NCI-H774 (cell line): Measurements from ENCODE around the gene SPSB3.

Experiments used
- DNase-seq: peaks from one replicate; lab custom pipeline; 2025; lab: John Stamatoyannopoulos, UW

Gene SPSB3

DNA sequence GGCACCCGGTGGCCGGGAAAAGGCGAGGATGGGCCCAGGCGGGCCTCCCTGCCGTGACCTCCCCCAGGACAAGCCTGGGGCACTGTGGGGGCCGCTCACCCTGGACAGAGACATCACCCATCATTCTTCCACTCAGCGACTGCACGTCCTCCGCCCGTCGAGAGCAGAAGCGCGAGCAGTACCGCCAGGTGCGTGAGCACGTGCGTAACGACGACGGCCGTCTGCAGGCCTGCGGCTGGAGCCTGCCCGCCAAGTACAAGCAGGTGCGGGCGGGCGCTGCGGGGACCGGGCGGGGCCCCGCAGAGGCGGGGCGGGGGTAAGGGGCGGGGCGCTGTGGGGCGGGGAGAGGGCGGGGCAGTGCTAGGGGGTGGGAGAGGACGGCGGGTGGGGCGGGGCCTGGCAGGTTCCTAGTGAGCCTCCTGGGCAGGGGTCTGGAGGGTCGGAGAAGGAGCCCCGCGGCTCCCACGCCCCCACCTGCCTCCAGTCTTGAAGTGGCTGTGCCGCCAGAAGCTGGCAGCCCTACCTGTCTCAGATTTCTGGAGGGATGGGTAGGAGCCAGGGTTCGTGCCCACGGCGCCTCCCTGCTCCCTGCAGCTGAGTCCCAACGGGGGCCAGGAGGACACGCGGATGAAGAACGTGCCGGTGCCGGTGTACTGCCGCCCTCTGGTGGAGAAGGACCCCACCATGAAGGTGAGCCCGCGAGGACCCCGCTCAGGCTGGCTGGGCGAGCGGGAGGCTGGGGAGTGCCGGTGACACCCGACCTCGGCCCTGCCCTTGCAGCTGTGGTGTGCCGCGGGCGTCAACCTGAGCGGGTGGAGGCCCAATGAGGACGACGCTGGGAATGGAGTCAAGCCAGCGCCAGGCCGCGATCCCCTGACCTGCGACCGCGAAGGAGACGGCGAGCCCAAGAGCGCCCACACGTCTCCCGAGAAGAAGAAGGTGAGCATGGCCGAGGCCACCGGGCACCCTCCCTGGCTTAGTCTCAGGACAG is 18.6 kb downstream of the SPSB3 start:
- no peak for DNase-seq

DNA sequence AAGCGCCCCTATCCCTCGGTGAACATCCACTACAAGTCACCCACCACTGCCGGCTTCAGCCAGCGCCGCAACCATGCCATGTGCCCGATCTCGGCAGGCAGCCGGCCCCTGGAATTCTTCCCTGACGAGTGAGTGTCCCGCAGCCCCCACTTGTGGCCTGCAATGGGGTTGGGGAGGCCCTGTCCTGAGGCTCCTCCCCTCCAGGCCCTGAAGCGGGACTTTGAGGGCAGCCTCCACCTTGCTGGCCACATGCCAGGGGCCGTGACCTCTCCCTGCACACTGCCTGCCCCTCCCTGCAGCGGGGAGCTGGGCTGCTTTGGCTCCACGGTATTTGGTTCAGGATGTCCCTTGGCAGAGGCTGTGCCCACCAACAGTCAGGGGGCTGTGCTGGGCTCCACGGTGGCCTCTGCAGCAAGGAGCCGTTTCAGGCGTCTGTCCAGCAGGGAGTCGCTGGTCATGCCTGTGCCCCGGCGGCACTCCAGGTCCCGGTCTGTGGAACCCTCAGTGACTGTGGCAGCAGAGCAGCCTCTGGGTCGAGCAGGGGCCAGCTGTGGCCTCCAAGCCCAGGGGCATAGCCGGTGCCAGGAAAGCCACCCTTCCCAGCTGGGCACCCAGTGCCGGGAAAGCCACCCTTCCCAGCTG is 19.4 kb downstream of the SPSB3 start:
- no peak for DNase-seq

DNA sequence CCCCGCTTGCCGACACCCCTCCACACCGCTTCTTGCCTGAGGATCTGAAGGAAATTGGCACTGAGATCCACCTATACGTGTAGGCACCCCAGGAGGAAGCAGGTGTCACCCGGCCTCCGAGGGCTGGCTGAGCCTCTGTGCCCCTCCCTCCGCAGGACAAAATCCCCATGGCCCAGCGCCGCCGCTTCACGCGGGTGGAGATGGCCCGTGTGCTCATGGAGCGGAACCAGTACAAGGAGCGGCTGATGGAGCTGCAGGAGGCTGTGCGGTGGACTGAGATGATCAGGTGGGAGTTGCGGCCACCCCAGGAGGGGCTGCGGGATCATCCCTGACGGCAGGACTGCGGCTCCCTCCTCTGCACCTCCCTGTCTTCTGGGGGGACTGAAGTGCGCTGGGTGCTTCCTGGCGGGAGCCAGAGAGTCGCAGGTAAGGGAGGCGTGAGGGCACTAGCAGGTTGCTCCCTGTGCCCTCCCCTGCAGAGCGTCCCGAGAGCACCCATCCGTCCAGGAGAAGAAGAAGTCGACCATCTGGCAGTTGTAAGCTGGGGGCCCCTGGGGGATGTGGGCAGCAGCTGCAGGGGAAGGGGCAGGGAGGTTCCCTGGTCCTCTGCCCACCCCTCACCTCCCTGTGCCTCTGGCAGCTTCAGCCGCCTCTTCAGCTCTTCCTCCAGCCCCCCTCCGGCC is 20.0 kb downstream of the SPSB3 start:
- DNase-seq, result no peak

DNA sequence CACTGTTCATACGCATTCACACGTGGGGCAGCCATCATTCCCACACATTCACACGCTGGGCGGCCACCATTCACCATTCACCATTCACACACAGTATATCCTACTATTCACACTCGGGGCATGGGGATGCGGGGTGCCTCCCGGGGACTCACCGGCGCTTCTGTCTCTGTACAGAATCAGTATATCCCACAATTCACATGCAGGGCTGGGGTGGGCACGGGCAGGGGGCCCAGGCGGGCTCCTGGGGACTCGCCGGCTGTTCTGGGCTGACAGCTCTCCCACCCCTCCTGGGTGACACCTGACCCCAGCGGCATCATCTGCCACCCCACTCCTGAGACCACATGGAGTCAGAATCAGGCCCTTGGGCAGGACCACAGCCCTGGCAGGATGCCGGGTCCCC is 20.6 kb downstream of the SPSB3 start:
- DNase-seq, result no peak

DNA sequence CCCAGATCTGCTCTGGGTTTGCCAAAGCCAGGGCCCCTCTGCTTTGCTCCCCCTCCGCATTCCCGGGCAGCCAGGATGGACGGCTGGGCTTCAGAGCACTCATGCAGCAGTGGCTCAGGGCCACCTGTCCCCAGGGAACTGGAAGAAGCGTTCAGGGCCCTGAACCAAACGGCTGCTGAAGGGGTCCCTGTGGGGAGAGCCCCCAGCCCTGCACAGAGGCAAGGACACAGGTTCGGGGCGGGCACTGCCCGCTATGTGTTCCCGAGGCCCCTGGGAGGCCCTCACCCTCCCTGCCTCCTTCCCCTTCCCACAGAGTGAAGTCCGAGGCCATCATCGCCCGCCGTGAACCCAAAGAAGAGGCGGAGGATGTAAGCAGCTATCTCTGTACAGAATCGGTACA is 21.5 kb downstream of the SPSB3 start:
- DNase-seq, result no peak

DNA sequence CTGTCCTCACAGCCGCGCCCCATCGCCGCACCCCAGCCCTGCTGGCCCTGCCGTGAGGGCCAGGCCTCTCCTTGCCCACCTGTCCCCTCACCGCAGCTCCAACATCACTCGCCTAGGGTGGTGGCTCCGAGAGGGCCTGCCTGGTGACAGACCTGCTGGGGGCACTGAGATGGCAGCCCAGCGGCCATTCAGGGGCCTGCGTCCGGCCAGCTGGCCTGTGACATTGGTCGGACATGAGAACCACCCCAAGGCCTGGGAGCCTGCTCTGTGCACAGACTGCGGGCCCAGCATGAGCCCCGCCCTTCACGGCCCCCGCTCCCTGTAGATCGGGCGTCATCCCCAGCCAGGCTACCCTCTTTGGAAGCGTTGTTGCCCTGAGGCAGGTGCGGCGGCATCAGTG is 22.9 kb downstream of the SPSB3 start:
- no peak for DNase-seq

DNA sequence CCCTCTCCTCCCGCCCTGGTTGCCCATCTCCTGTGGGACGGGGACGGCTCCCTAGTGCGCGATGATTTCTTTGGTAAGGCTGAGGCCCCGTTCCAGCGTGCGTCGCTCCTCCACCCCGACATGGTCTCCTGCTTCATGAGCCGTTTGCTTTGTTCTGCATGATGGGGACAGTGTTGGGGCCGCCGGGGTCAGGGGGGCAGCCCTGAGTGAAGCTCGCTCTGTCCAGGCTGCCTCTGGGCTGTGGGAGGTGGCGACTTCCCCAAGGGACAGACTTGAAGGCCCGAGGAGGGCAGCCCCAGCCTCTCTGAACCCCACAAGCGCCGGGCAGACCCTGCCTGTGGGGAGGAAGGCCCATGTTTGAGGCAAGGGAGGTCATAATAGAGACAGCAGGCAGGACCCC is 23.4 kb downstream of the SPSB3 start:
- DNase-seq, result no peak

DNA sequence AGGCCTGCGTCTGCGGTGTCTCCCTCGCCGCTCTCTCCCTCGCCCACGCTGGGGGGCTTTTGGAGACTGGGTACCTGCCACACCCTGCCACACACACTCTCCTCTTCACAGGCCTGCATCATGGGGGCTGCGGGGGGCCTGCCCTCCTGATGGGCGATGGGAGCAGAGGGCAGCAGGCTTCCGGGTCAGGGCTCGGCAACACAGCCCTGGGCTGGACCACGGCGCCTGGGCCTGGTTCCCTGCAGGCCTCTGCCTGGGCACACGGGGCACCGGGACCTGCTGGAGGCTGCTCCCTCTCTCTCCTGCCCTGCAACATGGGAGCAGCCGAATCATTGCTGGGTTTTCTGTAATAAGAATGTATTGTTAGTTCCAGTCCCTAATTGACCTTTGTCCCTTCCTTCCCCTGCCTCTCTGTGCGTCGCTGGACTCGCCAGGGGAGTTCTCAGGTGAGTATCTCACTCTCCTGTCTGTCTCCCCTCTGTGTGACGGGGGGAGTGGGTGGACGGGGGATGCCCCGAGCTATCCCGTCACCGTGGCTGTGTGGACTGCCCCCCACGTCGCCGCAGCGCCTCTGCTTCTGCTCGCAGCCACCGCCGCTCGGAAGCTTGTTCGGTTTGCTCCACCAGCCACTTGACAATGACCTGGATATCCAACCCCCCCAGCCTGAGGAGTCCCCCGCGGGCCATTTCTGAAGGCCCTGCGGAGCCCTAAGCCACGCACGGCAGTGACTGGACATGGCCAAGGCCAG is 24.5 kb downstream of the SPSB3 start:
- no peak for DNase-seq

DNA sequence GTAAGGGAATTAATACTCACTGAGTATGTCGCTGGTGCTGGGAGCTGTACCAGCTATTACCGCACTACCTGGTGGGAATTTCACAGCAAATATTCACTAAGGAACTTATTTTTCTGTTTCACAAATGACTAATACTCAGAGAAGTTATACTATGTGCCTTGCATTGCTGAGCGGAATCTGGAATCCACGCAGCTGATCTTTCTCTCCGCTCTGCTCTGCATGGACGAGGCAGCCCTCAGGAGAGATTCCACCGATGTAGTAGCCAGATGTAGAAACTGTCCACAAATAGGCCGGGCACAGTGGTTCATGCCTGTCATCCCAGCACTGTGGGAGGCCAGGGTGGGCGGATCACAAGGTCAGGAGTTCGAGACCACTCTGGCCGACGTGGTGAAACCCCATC is 28.2 kb downstream of the SPSB3 start:
- no peak for DNase-seq

DNA sequence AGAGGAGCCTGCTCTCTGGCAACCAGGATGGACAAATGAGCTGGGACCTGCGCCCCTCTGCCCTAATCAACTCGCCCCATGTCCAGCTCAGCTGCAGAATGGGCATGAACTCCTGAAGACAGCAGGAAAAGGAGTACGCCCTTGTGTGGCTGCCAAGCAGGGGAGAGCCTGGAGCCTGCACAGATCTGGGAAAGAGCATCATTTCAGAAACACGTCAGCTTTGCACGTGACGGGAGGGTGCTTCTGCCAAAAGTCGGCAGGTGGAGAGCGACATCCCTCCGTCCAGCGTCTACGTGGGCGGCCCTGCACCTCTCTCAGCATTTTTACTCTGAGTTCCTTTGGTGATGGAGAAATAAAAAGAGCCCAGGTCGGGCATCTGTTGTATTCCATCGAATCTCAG is 29.5 kb downstream of the SPSB3 start:
- DNase-seq, result no peak

DNA sequence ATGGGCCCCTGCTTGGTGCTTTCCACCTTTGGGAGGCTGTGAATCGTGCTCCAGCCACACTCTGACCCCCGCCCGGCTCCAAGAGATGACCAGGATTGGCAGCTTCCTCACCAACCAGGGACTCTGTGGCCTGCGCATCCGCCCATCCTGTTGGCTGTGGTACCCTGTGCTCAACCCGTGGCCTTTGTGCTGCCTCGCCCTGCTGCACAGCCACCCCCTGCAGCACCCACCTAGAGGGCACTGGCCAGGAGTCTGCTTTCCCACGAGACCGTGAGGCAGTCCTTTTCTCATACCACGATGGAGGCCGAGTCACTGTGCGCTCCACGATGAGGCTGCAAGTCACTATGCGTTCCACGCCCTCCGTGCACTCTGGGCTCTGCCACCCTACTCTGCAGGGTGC is 30.4 kb downstream of the SPSB3 start:
- no peak for DNase-seq

DNA sequence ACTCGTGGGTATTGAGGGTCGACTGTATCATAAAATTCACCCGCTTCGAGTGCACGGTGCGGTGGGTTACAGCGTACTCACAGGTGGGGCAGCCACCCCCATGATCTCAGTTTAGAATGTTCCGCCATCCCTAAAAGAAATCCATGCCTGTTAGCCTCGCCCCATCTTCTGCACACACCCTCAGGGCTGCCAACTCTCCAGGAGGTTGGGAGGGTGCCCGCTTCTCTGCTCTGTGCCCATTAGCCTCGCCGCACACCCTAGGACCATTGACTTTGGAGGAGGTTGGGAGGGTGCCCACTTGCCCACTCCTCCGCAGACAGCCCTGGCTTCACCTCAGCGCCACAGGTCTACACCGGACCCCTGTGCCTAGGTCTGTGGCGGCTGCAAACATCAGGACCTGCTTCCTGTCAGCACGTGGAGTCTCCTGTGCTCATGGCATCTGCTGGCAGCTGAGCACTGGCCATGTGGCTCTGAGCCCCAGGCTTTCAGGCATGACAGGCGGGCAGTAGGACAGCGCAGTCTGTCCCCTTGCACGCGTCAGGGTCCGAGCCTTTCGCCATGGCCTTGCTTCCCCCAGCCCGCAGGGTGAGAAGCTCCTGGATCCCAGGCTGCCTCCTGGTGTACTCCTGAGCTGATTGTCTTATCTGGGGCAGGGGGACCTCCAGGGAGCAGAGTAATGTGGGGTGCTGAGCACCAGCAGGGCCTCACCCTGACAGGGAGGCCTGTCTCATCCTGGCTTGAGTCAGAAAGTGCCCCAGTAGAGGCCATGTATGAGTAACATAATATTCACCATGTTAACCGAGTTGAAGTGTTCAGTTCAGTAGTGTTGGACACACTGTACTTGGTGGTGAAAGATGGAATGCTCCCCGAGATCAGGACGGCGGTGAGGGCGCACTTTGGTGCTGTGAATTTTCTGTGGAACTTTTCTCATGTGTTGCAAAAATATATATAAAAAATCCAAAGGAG is 32.9 kb downstream of the SPSB3 start:
- DNase-seq, result no peak

DNA sequence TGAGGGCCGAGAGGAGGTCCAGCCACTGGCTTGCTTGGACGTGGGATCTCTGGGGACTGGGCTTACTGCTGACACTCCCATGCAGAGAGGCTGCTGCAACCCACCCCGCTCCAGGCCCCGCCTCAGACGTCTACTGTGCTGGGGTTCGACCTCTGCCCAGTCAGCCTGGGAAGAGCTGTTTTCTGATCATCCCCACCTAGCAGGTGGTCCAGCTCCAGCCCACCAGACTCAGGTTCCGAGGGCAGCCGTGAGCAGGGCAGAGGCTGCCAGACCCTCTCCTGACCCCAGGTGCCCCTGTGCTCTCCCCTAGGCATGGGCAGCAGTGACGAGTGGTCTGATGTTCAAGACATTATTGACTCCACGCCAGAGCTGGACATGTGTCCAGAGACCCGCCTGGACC is 34.4 kb downstream of the SPSB3 start:
- no peak for DNase-seq

DNA sequence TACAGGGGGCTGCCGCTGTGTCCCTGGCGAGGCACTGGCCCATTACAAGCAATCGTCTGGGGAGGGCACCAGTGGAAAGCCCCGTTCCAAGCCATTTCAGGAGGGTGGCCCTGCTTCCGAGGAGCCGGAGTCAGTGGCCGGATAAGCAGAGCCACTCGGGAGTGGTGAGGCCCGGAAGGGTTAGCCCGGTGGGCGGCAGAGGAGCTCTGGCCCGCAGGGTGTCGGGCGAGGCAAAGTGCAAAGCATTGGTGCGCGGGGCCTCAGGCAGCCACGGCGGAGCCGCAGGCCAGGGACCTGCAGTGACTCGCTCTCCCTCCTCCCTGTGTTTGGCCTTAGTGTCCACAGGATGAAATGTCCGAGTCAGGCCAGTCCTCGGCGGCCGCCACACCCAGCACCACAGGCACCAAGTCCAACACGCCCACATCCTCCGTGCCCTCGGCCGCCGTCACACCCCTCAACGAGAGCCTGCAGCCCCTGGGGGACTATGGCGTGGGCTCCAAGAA is 35.6 kb downstream of the SPSB3 start:
- DNase-seq, result no peak

DNA sequence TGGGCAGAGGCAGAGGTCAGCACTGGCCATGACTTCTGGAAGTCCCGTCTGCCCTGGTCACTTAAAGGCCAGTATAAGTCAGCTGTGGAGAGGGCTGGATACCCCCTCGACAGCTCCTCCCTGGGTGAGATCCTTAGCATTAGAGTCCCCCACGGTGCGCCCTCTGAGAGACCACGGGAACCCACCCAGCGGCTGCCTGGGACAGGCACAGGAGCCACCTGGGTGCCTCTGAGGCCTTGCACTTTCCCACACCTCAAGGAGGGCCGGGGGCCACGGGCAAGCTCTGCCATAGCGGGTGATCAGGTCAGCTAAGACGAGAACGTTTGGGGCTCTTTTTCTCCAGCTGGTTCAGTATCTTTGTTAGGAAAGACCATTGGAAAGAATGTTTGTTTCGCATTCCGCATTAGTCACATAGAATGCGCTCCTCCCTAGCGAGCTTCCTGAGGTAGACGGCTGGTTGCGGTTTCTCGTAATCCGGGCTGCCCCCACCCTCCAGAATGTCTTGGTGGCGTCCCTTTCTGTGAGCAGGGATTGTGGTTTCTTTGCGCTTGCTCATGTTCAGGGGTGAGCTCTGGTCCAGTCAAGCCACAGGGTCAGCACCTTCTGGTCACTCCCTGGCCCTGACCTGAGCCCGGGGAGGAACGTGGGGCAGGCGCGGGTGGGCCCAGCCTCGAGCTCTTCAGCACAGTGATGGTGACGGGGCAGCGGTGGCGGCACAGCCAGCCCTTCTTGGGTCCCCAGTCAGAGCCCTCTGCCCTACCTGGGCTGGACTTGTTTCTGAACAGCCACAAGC is 36.3 kb downstream of the SPSB3 start:
- no peak for DNase-seq

DNA sequence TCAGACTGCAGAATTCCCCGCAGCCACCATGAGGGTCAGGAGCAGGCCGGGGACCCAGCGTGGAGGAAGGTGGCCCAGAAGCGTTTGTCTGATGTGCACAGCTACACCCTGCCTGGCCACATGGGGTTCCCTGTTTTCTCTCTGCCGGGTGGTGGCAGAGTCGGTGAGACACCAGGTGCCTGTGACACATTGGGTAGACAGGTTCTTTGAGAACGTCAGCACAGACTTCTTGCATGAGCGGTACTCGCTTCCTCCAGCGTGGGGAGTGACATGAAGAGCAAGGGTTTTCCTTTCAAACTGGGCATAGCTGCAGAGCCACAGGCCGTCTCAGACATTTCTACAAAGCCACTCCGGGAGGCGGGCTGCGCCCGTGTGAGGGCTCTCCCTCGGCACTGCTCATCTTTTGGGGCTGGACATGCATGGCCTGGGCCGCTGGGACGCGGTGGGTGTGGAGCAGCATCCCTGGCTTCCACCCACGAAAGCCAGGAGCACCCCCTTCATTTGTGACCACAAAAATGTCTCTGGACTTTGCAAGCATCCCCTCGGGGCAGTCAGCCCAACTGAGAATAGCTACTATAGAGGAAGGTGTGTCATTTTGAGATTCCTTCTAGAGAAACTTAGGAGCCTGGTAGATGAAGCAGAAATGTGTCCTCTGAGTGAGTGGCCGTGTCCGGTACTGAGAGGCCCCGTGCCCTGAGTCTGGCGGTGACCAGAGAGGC is 37.0 kb downstream of the SPSB3 start:
- DNase-seq, result no peak

DNA sequence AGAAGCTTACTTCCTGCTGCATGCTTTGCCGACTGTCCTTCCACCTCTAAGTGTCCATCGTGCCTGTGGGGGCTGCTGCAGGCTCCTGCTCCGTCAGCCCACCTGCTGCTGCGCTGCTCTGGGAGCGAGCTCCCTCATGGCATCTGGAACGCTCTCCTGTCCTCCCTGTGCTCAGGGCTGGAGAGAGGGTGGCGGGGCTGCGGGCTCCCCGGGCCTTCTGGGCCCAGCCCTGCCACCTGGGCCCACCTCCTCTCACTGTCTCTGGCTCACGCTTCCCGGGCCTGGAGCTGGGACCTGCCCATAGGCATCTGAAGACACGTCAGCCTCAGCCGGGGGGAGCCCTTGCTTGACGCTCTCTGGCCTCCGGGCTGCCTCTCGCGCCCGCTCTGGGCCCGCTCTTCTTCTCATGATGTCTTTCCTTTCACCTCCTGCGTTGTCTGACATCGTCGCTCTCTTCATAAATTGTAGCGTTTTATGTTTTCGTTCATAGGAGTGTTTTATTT is 38.0 kb downstream of the SPSB3 start:
- DNase-seq, result no peak

DNA sequence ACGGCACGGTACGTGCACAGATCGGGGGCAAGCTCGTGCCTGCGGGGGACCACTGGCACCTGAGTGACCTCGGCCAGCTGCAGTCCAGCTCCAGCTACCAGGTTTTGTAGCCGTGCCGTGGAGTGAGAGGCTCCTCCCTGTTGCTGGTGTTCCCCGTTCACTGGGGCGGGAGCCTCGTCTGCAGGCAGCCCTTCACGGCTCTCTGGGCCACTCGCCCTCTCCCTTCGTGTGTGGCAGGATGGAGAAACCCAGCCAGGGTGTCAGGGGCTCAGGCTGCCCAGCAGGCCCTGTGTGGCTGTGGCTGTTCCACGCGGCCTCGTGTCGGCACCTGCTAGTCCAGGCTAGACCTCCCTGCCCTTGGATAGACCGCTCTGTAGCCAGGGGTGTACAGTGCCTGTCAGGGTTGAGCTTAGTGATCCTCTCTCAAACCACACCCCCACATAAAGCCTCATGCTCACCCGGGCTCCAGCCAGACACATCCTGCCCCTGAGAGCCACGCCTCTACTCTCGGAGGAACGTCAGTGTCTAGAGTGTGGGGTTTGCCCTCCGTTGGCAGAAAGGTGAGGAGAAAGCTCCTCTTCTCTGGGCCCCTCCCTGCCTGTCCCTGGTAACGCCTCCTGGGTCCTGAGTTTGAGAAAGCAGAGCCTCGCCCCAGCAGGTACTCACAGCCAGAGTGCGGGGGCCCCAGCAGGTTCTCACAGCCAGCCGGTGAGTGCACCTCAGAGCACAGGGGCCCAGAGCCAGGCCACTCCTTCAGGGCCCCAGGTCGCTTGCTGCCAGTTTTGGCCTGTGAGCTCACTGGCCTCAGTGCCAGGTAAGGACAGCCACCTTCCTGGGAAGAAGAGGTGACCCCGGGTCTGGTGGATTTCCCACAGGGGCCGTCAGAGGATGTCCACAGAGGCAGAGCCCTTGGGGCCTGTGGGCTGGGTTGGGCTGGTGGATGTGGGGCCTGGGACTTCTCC is 38.7 kb downstream of the SPSB3 start:
- DNase-seq, result no peak
